ENCODE data around the gene LPXN. TPM values are rescaled to one million over a fixed set of nuclear protein-coding genes. Genes with fewer than 3 reads are reported as not detected.

LPXN gene
- total RNA-seq, 4 donors from 2014 or later = 10.0 to 18.7 (median 16.0) TPM

DNA sequence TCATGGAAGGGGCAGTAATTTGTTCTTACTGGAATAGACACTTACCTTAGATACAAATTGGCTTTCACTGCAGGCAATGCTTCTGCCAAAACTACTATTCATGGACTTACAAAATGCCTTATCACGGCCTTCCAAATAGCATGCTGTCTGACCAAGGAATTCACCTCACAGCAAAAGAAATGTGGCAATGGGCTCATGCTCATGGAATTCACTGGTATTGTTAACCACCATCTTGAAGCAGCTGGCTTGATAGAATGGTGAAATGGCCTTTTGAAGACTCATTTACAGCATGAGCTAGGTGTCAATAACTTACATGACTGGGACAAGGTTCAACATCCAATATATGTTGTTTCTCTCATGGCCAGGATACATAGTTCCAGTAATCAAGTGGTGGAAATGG is 89.7 kb downstream of the LPXN start:
- DNase-seq = no peak
- in situ Hi-C loops (cut with MboI; ENCODE audit: low pct_ligation_motif_present in 1 of 4, low pct_unique_long_range_greater_than_20kb in 1 of 4, low sequenced_read_pairs in 3 of 4) = no loop called here
- Histone ChIP-seq H3K27me3 (no peaks in the 10 kb centered on the region), H3K4me3 (no peak overlapping the region), H3K9me3 (no peaks in the 10 kb centered on the region), H3K27ac (no peak overlapping the region), H3K36me3 (no peaks in the 10 kb centered on the region), H3K4me1 (no peaks in the 10 kb centered on the region)
- 90% methylated on average over 1 of the region's 1 CpG; no CpG with 5 or more reads in 1 of the 2 donors for WGBS, 2 donors (ENCODE audit: low coverage in 1 of 2)
- intact Hi-C loops (cut with DNase I; ENCODE audit: low total_unique reads) = no loop called here
- TF ChIP-seq CTCF (IDR thresholded peaks at IDR 0.05) (no peak), EP300 (IDR thresholded peaks at IDR 0.05; ENCODE audit: low read depth) (no peak), POLR2A (IDR thresholded peaks at IDR 0.05) (no peak), POLR2AphosphoS5 (IDR thresholded peaks at IDR 0.05) (no peak)

Other genes with a start within 250 kb of the LPXN start
- gene OR5B17, start 216.8 kb downstream of the LPXN start, total RNA-seq = not detected
- gene OR5B3, start 169.0 kb downstream of the LPXN start, total RNA-seq = not detected
- not detected for gene OR5B2, start 147.7 kb downstream of the LPXN start, total RNA-seq
- not detected for gene OR5B12, start 133.6 kb downstream of the LPXN start, total RNA-seq
- not detected for gene OR5B21, start 67.8 kb downstream of the LPXN start, total RNA-seq
- gene ZFP91, start 3.2 kb upstream of the LPXN start, total RNA-seq = 10 to 100 TPM; 38.6 to 62.0 (median 56.2) TPM
- gene CNTF, start 46.8 kb upstream of the LPXN start, total RNA-seq = 1 to 10 TPM in 3 of 4 donors, not detected in 1; 1.1 to 2.1 (median 1.5) TPM
- not detected for gene GLYAT, start 156.1 kb upstream of the LPXN start, total RNA-seq

All from transverse colon (tissue), 4 donors.